Measurements from ENCODE around the gene PRSS33.

PRSS33 gene

DNA sequence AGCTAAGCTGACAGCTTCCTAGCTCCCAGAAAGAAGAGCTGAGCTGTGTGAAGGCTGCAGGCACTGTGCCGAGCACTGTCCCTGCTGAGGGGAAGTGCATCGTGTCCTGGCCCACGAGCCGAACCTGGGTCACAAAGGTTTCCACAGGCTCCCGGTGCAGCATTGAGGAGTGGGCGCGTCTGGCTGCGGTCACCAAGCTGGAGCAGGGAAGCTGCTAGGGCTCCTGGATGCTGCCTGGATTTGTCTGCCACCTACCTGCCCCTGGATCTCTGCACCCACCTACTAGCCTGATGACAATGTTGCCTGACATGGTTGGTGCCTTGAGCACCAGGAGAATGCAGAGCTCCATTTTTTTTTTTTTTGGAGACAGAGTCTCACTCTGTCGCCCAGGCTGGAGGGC is 41.4 kb downstream of the PRSS33 start:
- DNase-seq (ENCODE audit: low read depth): no peak
- no peak overlapping the region for H3K4me3 ChIP-seq (replicated peaks; ENCODE audit: low read depth, low read length)
- TF ChIP-seq CTCF (IDR thresholded peaks at IDR 0.05; ENCODE audit: low read length, missing control alignments): no peak

- no peak for DNase-seq (ENCODE audit: low read depth)
- no peak for TF ChIP-seq CTCF (IDR thresholded peaks at IDR 0.05; ENCODE audit: low read length, missing control alignments)
- H3K4me3 ChIP-seq (replicated peaks; ENCODE audit: low read depth, low read length): no peak overlapping the region
These were observed 42.1 kb downstream of the PRSS33 start for GRCh38 chr16:2745116-2745890.

DNA sequence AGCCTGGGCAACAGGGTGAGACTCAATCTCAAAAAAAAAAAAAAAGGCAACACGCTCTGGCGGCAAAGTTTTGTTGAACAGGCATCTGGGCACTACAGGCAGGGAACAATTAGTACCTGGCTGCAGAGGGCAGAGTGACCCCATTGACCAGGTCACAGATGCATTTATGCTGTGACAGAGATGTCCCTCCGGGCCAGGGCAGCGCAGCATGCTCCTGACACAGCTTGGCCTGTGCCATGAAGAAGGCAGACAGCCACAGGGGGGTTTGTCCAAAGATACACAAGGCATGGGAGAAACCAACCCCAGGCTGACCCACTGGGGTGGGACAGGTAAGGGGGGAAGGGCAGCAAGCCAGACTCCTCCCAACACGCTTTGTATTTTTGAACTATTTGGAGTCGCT is 42.6 kb downstream of the PRSS33 start:
- no peak overlapping the region for H3K4me3 ChIP-seq (replicated peaks; ENCODE audit: low read depth, low read length)
- TF ChIP-seq CTCF (IDR thresholded peaks at IDR 0.05; ENCODE audit: low read length, missing control alignments): no peak
- DNase-seq (ENCODE audit: low read depth): no peak

- H3K4me3 ChIP-seq (replicated peaks; ENCODE audit: low read depth, low read length): no peak overlapping the region
- TF ChIP-seq CTCF (IDR thresholded peaks at IDR 0.05; ENCODE audit: low read length, missing control alignments): no peak
These were observed 44.2 kb downstream of the PRSS33 start for GRCh38 chr16:2743007-2743810.

DNA sequence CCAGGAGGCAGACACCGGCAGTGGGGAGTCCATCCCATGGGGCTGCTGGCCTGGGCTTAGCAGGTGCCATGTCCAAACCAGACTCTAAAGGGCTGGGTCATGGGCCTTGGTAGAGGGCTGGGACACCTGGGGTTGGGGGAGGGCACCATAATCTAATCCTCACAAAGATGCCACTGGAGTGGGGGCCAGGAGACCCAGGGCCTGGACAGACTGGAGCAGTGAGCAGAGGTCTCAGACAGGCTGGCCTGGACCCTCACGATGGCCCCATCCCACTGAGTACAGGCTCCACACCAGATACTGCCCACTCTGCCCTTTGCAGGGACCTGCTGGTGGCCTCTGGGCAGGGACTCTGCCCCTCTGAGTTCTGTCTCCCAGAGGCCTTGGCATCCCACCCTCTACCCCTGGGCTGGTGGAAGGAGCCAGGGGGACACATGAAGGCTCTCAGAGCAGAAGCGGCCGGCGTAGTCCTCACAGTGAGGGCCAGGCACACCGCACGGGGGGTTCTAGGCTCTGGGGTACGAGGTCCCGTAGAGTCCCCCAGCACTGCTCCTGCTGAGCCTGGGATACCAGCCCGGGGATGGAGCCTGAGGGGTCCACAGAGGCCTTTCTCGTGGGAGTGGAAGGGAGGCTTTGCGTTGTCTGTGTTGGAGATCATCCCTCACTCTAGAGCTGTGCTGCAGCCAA is 44.9 kb downstream of the PRSS33 start:
- no peak for TF ChIP-seq CTCF (IDR thresholded peaks at IDR 0.05; ENCODE audit: low read length, missing control alignments)
- H3K4me3 ChIP-seq (replicated peaks; ENCODE audit: low read depth, low read length): no peak overlapping the region
- DNase-seq (ENCODE audit: low read depth): no peak

More at GRCh38 chr16:2743007-2743810, 44.2 kb downstream of the PRSS33 start:
- no peak for DNase-seq (ENCODE audit: low read depth)

GRCh38 chr16:2741168-2741567 is 46.2 kb downstream of the PRSS33 start:
- no peak for DNase-seq (ENCODE audit: low read depth)
- no peak for TF ChIP-seq CTCF (IDR thresholded peaks at IDR 0.05; ENCODE audit: low read length, missing control alignments)
- no peak overlapping the region for H3K4me3 ChIP-seq (replicated peaks; ENCODE audit: low read depth, low read length)

All from fibroblast of pulmonary artery (primary cell).